NCI-H187 treated with DMSO at 0.1 percent for 48 hours (cell line): ENCODE results near the gene KLK12.

ENCODE experiments used
- DNase-seq: peaks from one replicate; lab custom pipeline; 2025; lab: John Stamatoyannopoulos, UW

Gene KLK12

GRCh38 chr19:50981587-50982146, 53.1 kb downstream of the KLK12 start:
- DNase-seq: no peak

- DNase-seq: no peak
These were observed 54.6 kb downstream of the KLK12 start for GRCh38 chr19:50980208-50980607.

GRCh38 chr19:50979758-50980157, 55.0 kb downstream of the KLK12 start:
- no peak for DNase-seq
